Measurements from ENCODE around the gene BPIFB4.

DNA sequence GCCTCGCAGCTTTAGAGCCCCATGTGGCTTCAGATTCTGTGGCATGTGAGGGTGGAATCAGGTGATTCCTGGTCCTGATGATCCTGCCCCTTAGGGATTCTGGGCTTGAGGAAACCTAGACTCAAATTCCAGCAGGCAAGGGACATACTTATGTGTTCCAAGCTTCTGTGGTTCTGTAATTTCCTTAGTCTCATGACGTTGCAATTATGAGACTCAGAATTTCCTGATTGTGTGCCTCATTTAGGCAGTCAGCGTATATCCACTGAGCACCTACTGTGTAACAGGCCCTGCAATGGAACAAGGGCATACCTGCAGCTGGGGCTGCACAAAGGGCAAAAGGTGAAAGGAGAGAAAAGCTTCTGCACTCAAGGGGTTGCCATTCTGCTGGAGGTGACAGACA is 11.6 kb upstream of the BPIFB4 start:
- TF ChIP-seq, protein P1, sequence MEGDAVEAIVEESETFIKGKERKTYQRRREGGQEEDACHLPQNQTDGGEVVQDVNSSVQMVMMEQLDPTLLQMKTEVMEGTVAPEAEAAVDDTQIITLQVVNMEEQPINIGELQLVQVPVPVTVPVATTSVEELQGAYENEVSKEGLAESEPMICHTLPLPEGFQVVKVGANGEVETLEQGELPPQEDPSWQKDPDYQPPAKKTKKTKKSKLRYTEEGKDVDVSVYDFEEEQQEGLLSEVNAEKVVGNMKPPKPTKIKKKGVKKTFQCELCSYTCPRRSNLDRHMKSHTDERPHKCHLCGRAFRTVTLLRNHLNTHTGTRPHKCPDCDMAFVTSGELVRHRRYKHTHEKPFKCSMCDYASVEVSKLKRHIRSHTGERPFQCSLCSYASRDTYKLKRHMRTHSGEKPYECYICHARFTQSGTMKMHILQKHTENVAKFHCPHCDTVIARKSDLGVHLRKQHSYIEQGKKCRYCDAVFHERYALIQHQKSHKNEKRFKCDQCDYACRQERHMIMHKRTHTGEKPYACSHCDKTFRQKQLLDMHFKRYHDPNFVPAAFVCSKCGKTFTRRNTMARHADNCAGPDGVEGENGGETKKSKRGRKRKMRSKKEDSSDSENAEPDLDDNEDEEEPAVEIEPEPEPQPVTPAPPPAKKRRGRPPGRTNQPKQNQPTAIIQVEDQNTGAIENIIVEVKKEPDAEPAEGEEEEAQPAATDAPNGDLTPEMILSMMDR (IDR thresholded peaks at IDR 0.05; ENCODE audit: low read depth, low read length) = no peak
- TF ChIP-seq, protein P2, sequence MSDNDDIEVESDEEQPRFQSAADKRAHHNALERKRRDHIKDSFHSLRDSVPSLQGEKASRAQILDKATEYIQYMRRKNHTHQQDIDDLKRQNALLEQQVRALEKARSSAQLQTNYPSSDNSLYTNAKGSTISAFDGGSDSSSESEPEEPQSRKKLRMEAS (IDR thresholded peaks at IDR 0.05; ENCODE audit: low read depth, low read length) = no peak
